NCI-H524 (cell line): Measurements from ENCODE around the gene FAM20A.

Experiments used
- DNase-seq, 2 experiments: peaks; one replicate each; lab custom pipeline; 2025; lab: John Stamatoyannopoulos, UW

The FAM20A gene

GRCh38 chr17:68600931-68601564 is at the start of gene FAM20A:
TSS of gene FAM20A (minus strand) at chr17:68601367. CDS start at chr17:68600666, 701 bp downstream.
- peak in 1 of 2 experiments; percentile 40 for DNase-seq

GRCh38 chr17:68649324-68649723 is 48.2 kb upstream of the FAM20A start:
- no peak for DNase-seq

GRCh38 chr17:68646626-68647526 is 45.7 kb upstream of the FAM20A start:
- DNase-seq = no peak

- no peak for DNase-seq
Observed at GRCh38 chr17:68642118-68642412, 40.9 kb upstream of the FAM20A start.

GRCh38 chr17:68641276-68642117 is 40.3 kb upstream of the FAM20A start:
- DNase-seq = no peak

GRCh38 chr17:68640242-68640989 is 39.2 kb upstream of the FAM20A start:
- DNase-seq = no peak

GRCh38 chr17:68634345-68634876 is 33.2 kb upstream of the FAM20A start:
- DNase-seq = no peak

- DNase-seq = no peak
Observed at GRCh38 chr17:68628576-68628957, 27.4 kb upstream of the FAM20A start.

- no peak for DNase-seq
Observed at GRCh38 chr17:68627956-68628575, 26.9 kb upstream of the FAM20A start.

- DNase-seq = no peak
Observed at GRCh38 chr17:68624381-68624780, 23.2 kb upstream of the FAM20A start.

- no peak for DNase-seq
Observed at GRCh38 chr17:68623811-68624210, 22.6 kb upstream of the FAM20A start.

- DNase-seq = no peak
Observed at GRCh38 chr17:68622423-68622822, 21.3 kb upstream of the FAM20A start.

- no peak for DNase-seq
Observed at GRCh38 chr17:68621065-68621464, 19.9 kb upstream of the FAM20A start.

GRCh38 chr17:68616334-68616733 is 15.2 kb upstream of the FAM20A start:
- DNase-seq = no peak

- DNase-seq = no peak
Observed at GRCh38 chr17:68614718-68615117, 13.6 kb upstream of the FAM20A start.

GRCh38 chr17:68613739-68614298 is 12.7 kb upstream of the FAM20A start:
- peak; percentile 85 to 89 for DNase-seq

- no peak for DNase-seq
Observed at GRCh38 chr17:68612923-68613292, 11.7 kb upstream of the FAM20A start.

- no peak for DNase-seq
Observed at GRCh38 chr17:68612209-68612922, 11.2 kb upstream of the FAM20A start.

GRCh38 chr17:68611353-68612208 is 10.4 kb upstream of the FAM20A start:
- no peak for DNase-seq
